A549 (cell line): Measurements from ENCODE around the gene TAX1BP1. TPM values are rescaled to one million over a fixed set of nuclear protein-coding genes. Genes with fewer than 3 reads are reported as not detected.

ENCODE experiments used
- ATAC-seq, 2 experiments: fragments of 200-7000 bp in 1 of 2; fragments of >200 bp in 1 of 2; cut with Nextera tagmentation in 1 of 2; cut with Tn5 transposase in 1 of 2; 3 replicates each; pipeline versions ENCODE4 v1.8.0 to v1.9.1; 2018 to 2020; ENCODE audit warnings: mild to moderate bottlenecking in 1 of 2, moderate library complexity in 1 of 2
- CTCF ChIA-PET: fragments of 300-600 bp; sonication (Branson Sonifier 250); formaldehyde crosslinking; extraction: SDS; loops from one replicate; lab custom pipeline; 2021; ENCODE audit warnings: antibody characterized with exemption, inconsistent platforms; lab: Yijun Ruan, JAX
- POLR2A ChIA-PET: fragments of 350-600 bp; formaldehyde crosslinking; extraction: SDS; loops from one replicate; lab custom pipeline; 2021; ENCODE audit warnings: antibody characterized with exemption, inconsistent platforms; lab: Yijun Ruan, JAX
- DNase-seq, 2 experiments: peaks; one replicate each; pipeline versions ENCODE4 v3.0.0 to v3.0.0-alpha.2; 2011 to 2016; ENCODE audit warnings: low read depth in 1 of 2, low spot score in 1 of 2
- FAIRE-seq: peaks from 2 replicates; lab custom pipeline; 2011; peaks lifted over from hg19 to GRCh38; lab: Jason Lieb, UNC
- H3K27ac ChIP-seq, 2 experiments: fragments of >200 bp; sonication (Bioruptor Twin); formaldehyde crosslinking; 3 replicates each; pipeline ENCODE4 v1.5.1; 2016 to 2017
- H3K4me1 ChIP-seq: fragments of >200 bp; sonication (Bioruptor Twin); formaldehyde crosslinking; 3 replicates; pipeline ENCODE4 v1.6.1; 2016
- H3K4me2 ChIP-seq: fragments of >200 bp; sonication (Bioruptor Twin); formaldehyde crosslinking; 3 replicates; pipeline ENCODE4 v1.6.1; 2016
- H3K4me3 ChIP-seq: fragments of >200 bp; sonication (Bioruptor Twin); formaldehyde crosslinking; 3 replicates; pipeline ENCODE4 v1.5.1; 2016
- H3K9me3 ChIP-seq: fragments of >200 bp; sonication (Bioruptor Twin); formaldehyde crosslinking; 3 replicates; pipeline ENCODE4 v1.6.1; 2016
- BHLHE40 ChIP-seq: IDR thresholded peaks from 2 replicates; pipeline ENCODE4 v1.6.1; 2012; ENCODE audit warnings: low read depth, low read length, inconsistent platforms
- CBX2 ChIP-seq: fragments of 200-600 bp; sonication (generic); IDR thresholded peaks from 2 replicates; pipeline ENCODE4 v1.6.1; 2016; ENCODE audit warnings: low read depth, mild to moderate bottlenecking, borderline replicate concordance
- CHD4 ChIP-seq: fragments of 200-600 bp; sonication (generic); IDR thresholded peaks from 2 replicates; pipeline ENCODE4 v1.6.1; 2016; ENCODE audit warnings: antibody characterized with exemption, mild to moderate bottlenecking, borderline replicate concordance
- CTCF ChIP-seq: fragments of >200 bp; sonication (Bioruptor Twin); formaldehyde crosslinking; IDR thresholded peaks from 3 replicates; pipeline ENCODE4 v1.5.1; 2016
- EHF ChIP-seq: fragments of 250-450 bp; sonication (Bioruptor Pico); IDR thresholded peaks from 2 replicates; pipeline ENCODE4 v1.5.0; 2020; ENCODE audit warnings: mild to moderate bottlenecking
- EHMT2 ChIP-seq: fragments of 200-600 bp; sonication (generic); IDR thresholded peaks from 2 replicates; pipeline ENCODE4 v1.6.1; 2016; ENCODE audit warnings: antibody characterized with exemption, low read depth, mild to moderate bottlenecking, moderate library complexity
- EP300 ChIP-seq, 2 experiments: fragments of >200 bp; sonication (Bioruptor Twin); formaldehyde crosslinking; IDR thresholded peaks; 2 replicates in 1 of 2; 3 replicates in 1 of 2; pipeline ENCODE4 v1.6.1; 2016 to 2017
- ESRRA ChIP-seq: fragments of 150-350 bp; IDR thresholded peaks from 2 replicates; pipeline ENCODE4 v1.6.1; 2014; ENCODE audit warnings: mild to moderate bottlenecking, low read length, borderline replicate concordance
- FOSB ChIP-seq: fragments of 250-450 bp; sonication (Bioruptor Pico); IDR thresholded peaks from 2 replicates; pipeline ENCODE4 v1.5.0; 2020; ENCODE audit warnings: mild to moderate bottlenecking, moderate library complexity
- FOSL2 ChIP-seq, 2 experiments: fragments of 450-650 bp in 1 of 2; fragments of >200 bp in 1 of 2; sonication (Bioruptor Twin) in 1 of 2; formaldehyde crosslinking; IDR thresholded peaks; 2 replicates each; pipeline versions ENCODE4 v1.5.0 to v1.6.1; 2016 to 2020; ENCODE audit warnings: mild to moderate bottlenecking in 1 of 2, moderate library complexity in 1 of 2
- HDAC2 ChIP-seq: fragments of 200-600 bp; sonication (generic); IDR thresholded peaks from 2 replicates; pipeline ENCODE4 v1.6.1; 2016
- HES2 ChIP-seq: fragments of >200 bp; sonication (Bioruptor Twin); formaldehyde crosslinking; IDR thresholded peaks from 2 replicates; pipeline ENCODE4 v1.6.1; 2016
- HOXA7 ChIP-seq: fragments of 250-450 bp; sonication (Bioruptor Pico); IDR thresholded peaks from 2 replicates; pipeline ENCODE4 v1.5.0; 2020; ENCODE audit warnings: mild to moderate bottlenecking, moderate library complexity
- JUN ChIP-seq, 2 experiments: fragments of >200 bp; sonication (Bioruptor Twin); formaldehyde crosslinking; IDR thresholded peaks; 2 replicates in 1 of 2; 3 replicates in 1 of 2; pipeline ENCODE4 v1.6.1; 2016 to 2017
- KDM5A ChIP-seq: fragments of 200-600 bp; sonication (generic); IDR thresholded peaks from 2 replicates; pipeline ENCODE4 v1.6.1; 2016; ENCODE audit warnings: antibody characterized with exemption, mild to moderate bottlenecking
- POLR2AphosphoS2 ChIP-seq: conservative IDR thresholded peaks from 2 replicates; pipeline ENCODE4 v1.6.1; 2012; ENCODE audit warnings: low read length, improper control_type of control experiment, inconsistent platforms
- RAD21 ChIP-seq, 2 experiments: fragments of >200 bp in 1 of 2; sonication (Bioruptor Twin) in 1 of 2; formaldehyde crosslinking in 1 of 2; IDR thresholded peaks in 1 of 2; conservative IDR thresholded peaks in 1 of 2; 2 replicates in 1 of 2; 3 replicates in 1 of 2; pipeline ENCODE4 v1.6.1; 2012 to 2018; ENCODE audit warnings: inconsistent platforms in 1 of 2
- RARB ChIP-seq: fragments of 250-450 bp; sonication (Bioruptor Pico); IDR thresholded peaks from 2 replicates; pipeline ENCODE4 v1.8.0; 2021; ENCODE audit warnings: mild to moderate bottlenecking, moderate library complexity
- RCOR1 ChIP-seq: fragments of 150-350 bp; IDR thresholded peaks from 2 replicates; pipeline ENCODE4 v1.6.1; 2014; ENCODE audit warnings: antibody characterized with exemption, low read length, low read depth
- ZC3H11A ChIP-seq: fragments of 450-650 bp; IDR thresholded peaks from 2 replicates; pipeline ENCODE4 v1.6.1; 2014; ENCODE audit warnings: antibody characterized with exemption, mild to moderate bottlenecking
- ZNF302 ChIP-seq: fragments of 250-450 bp; sonication (Bioruptor Pico); IDR thresholded peaks from 2 replicates; pipeline ENCODE4 v1.9.0; 2021; ENCODE audit warnings: inconsistent platforms, mild to moderate bottlenecking, moderate library complexity
- WGBS: methylation state at CpG from one replicate; pipeline ENCODE4 v1.1.6; 2017; ENCODE audit errors: missing lambda C conversion rate; 5-methylcytosine and 5-hydroxymethylcytosine counted together
- polyA plus RNA-seq, 4 experiments: library from polyadenylated mRNA; depleted of rRNA in 3 of 4; stranded (reverse); fragments of >200 nt; fragmentation: RNase III in 1 of 4; extraction: RNeasy Plus Mini Kit Qiagen cat#74134 plus additional on column Dnase treatment in 1 of 4; gene quantifications; 2 replicates in 3 of 4; 3 replicates in 1 of 4; pipeline ENCODE4 v1.2.3, GENCODE V29; 2011 to 2017
- TF ChIP-seq, protein P1 (sequence below): fragments of 200-600 bp; sonication (generic); IDR thresholded peaks from 2 replicates; pipeline ENCODE4 v1.6.1; 2016; ENCODE audit warnings: antibody characterized with exemption, mild to moderate bottlenecking, moderate library complexity
- TF ChIP-seq, protein P2 (sequence below): fragments of >200 bp; sonication (Bioruptor Twin); formaldehyde crosslinking; IDR thresholded peaks from 3 replicates; pipeline ENCODE4 v1.6.1; 2016

Gene TAX1BP1
- polyA plus RNA-seq, 2 of the 4 experiments (the other 2 are of a cell fraction): 105 to 180 TPM

- Histone ChIP-seq H3K4me3 (no peak overlapping the region), H3K9me3 (no peaks in the 10 kb centered on the region), H3K4me1 (no peaks in the 10 kb centered on the region), H3K4me2 (no peak overlapping the region), H3K27ac (no peak overlapping the region)
- WGBS: 81% methylated on average over 14 of the region's 14 CpGs
- FAIRE-seq (no peak), ATAC-seq (no peak), DNase-seq (no peak)
- POLR2A ChIA-PET: no interaction called here
- TF ChIP-seq JUN (IDR thresholded peaks at IDR 0.05) (no peak), CBX2 (no peak), EHMT2 (no peak), FOSL2 (IDR thresholded peaks at IDR 0.05) (no peak), FOSL2 (CRISPR knock-in tag; IDR thresholded peaks at IDR 0.05) (no peak), RAD21 (conservative IDR thresholded peaks at IDR 0.05 in 1 of 2, IDR thresholded peaks at IDR 0.05 in 1 of 2) (no peak), ZC3H11A (no peak), POLR2AphosphoS2 (no peak), KDM5A (no peak)
- TF ChIP-seq, protein P1, sequence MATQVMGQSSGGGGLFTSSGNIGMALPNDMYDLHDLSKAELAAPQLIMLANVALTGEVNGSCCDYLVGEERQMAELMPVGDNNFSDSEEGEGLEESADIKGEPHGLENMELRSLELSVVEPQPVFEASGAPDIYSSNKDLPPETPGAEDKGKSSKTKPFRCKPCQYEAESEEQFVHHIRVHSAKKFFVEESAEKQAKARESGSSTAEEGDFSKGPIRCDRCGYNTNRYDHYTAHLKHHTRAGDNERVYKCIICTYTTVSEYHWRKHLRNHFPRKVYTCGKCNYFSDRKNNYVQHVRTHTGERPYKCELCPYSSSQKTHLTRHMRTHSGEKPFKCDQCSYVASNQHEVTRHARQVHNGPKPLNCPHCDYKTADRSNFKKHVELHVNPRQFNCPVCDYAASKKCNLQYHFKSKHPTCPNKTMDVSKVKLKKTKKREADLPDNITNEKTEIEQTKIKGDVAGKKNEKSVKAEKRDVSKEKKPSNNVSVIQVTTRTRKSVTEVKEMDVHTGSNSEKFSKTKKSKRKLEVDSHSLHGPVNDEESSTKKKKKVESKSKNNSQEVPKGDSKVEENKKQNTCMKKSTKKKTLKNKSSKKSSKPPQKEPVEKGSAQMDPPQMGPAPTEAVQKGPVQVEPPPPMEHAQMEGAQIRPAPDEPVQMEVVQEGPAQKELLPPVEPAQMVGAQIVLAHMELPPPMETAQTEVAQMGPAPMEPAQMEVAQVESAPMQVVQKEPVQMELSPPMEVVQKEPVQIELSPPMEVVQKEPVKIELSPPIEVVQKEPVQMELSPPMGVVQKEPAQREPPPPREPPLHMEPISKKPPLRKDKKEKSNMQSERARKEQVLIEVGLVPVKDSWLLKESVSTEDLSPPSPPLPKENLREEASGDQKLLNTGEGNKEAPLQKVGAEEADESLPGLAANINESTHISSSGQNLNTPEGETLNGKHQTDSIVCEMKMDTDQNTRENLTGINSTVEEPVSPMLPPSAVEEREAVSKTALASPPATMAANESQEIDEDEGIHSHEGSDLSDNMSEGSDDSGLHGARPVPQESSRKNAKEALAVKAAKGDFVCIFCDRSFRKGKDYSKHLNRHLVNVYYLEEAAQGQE: no peak
- CTCF ChIA-PET: interaction anchor here (0.9 to 1.6 kb wide), 2 partner anchors 19 to 632 kb away, joined by 3 to 4 read pairs; no protein-coding TSS in a partner anchor
Measured at GRCh38 chr7:27842094-27842692, 102.2 kb downstream of the TAX1BP1 start.

- DNase-seq (no peak), ATAC-seq (no peak), FAIRE-seq (no peak)
- Histone ChIP-seq H3K4me1 (no peaks in the 10 kb centered on the region), H3K27ac (no peak overlapping the region), H3K4me2 (no peak overlapping the region), H3K9me3 (no peaks in the 10 kb centered on the region), H3K4me3 (no peak overlapping the region)
- CTCF ChIA-PET: interaction anchor here (0.9 to 1.6 kb wide), 3 partner anchors 18 to 633 kb away, joined by 3 to 4 read pairs (median 3); no protein-coding TSS in a partner anchor
- WGBS: 90% methylated on average over 9 of the region's 9 CpGs
- POLR2A ChIA-PET: no interaction called here
- TF ChIP-seq CTCF: no peak
- no peak for TF ChIP-seq CBX2
- TF ChIP-seq, protein P2, sequence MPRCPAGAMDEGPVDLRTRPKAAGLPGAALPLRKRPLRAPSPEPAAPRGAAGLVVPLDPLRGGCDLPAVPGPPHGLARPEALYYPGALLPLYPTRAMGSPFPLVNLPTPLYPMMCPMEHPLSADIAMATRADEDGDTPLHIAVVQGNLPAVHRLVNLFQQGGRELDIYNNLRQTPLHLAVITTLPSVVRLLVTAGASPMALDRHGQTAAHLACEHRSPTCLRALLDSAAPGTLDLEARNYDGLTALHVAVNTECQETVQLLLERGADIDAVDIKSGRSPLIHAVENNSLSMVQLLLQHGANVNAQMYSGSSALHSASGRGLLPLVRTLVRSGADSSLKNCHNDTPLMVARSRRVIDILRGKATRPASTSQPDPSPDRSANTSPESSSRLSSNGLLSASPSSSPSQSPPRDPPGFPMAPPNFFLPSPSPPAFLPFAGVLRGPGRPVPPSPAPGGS: no peak
- no peak for TF ChIP-seq EP300 (IDR thresholded peaks at IDR 0.05)
- no peak for TF ChIP-seq RARB (CRISPR knock-in tag)
- no peak for TF ChIP-seq EHF (CRISPR knock-in tag)
- no peak for TF ChIP-seq ZNF302
- TF ChIP-seq BHLHE40: no peak
- TF ChIP-seq FOSB (CRISPR knock-in tag): no peak
- TF ChIP-seq JUN (IDR thresholded peaks at IDR 0.05): no peak
- TF ChIP-seq ESRRA: no peak
- no peak for TF ChIP-seq EHMT2
- no peak for TF ChIP-seq RCOR1
- TF ChIP-seq HOXA7 (CRISPR knock-in tag): no peak
- no peak for TF ChIP-seq CHD4
- TF ChIP-seq HES2: no peak
- no peak for TF ChIP-seq HDAC2
Measured at GRCh38 chr7:27842851-27843250, 102.9 kb downstream of the TAX1BP1 start.
